Measurements from ENCODE around the gene FLAD1. TPM values are rescaled to one million over a fixed set of nuclear protein-coding genes. Genes with fewer than 3 reads are reported as not detected.
A peak's percentile ranks its signal among the peaks of the same experiment; 100 is the strongest.

The FLAD1 gene
- total RNA-seq, 1 experiment from 2014 or later = 37.9 TPM

DNA sequence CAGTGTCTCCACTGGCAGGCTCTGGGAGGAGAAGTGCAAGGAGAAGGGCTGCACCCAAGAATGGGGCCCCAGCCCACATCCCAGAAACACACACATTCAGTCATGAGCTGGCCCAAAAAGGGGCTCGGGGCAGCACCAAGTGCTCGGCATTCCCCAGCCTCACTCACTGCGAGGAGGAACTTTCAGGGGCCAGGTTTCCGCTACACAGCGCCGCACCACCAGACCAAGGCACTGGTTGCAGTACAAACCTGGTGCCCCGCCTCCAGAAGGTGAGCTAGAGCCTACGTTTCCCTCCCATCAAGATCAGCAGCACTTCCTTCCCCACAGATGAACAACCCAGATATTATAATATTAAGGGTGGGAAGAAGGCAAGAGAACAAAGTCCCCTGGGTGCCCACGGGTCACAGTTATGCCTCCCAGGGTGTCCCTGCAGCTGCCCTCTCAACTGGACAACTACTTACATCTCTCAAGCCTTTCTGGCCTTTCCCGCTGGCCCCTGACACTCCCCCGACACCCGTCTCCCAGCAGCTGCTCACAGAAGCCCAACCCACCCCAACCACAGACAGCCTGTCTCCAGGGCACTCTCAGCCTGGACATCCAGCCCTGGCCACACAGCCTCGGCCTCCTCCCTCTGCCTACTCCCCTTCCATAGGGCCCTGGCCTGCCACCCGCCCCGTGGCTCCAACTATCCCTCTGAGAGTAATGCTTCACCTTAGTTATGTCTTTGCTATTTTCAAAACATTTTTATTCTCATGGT lies 31.1 kb upstream of the FLAD1 start:
- DNase-seq (ENCODE audit: low spot score) = no peak

DNA sequence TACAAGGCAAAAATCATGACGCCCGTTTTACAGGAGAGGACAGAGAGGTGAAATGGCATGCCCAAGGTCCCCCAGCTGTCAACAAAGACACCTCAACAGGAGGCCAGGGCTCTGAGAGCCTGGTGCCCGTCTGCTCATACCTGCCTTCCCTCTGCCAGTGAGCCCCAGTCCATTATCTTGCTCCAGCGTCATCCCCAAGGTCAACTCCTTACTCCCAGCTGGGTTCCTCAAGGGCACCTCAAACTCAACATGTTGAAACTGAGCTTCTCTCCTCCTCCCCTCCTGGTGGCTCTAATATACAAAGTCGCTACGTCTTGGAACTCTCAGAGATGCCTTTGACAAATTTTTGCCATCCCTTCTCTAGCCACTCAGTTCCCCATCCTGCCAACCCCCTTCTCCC lies 30.5 kb upstream of the FLAD1 start:
- no peak for DNase-seq (ENCODE audit: low spot score)

DNA sequence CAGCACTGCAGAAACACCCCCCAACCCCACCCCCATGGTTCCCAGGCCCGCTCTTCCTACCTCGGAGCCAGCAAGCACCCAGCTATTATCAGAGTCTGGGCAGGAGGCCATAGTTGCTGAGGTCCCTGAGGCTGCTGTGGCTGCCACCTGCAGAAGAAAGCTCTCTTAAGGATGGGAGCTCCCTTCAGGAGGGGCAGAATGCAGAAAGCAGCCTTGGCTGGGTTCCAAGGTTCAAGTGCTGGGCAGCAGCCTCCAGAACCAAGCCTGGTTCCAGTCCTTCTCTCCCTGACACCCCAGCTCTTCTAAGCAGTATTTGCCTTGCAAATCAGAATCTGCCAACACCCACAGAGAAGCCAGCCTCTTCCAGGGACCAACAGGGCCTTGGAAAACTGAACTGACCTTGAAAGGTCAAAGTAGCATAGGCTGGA lies 29.5 kb upstream of the FLAD1 start:
- no peak for DNase-seq (ENCODE audit: low spot score)

DNA sequence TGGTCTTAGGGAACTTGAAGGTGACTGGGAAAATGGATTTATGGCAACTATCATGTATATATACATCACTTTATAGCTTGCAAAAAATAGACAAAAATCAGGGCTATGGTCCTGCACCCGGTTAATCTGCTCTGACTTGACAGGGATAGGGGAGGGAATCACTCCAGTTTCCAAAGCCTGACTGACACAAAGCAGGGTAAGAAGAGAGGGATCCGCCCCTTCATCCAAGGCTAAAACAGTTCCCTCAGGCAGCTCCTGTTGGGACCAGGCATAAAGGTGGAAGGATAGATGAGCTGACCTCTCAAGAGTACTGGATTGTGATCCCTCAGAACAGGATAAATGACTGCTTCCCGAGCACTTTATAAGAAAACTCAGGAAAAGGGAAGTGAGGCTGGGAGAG lies 28.6 kb upstream of the FLAD1 start:
- DNase-seq (ENCODE audit: low spot score) = no peak

DNA sequence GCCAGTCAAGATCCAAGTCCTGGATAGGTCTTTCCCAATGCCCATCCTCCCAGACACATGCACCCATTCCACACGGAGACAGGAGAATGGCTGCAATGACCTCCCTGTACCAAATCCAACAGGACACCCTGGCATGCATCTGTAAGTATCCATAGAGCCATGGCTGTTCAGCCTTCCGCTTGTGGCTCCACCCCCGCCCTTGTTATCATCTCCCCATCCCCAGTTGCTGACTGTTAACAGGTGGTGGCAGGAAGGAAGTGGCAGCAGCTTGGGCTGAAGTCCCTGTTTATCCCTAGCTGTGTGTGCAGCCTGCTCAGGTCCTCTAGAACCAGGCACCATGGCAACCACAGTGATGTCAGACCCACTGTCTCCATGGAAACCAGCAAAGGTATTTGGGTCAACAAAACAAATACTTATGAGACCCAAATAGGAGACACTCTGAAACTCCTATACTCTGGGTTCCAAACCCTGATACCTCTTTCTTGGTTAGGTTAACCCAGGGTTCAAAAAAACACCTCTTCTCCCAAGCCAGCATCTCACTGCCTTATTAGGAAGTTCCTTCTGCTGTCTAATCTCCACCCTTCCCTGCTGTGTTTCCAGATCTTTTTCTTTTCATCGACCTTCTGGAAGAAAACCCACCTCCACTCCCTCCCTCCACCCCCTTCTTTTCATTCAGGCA lies 28.0 kb upstream of the FLAD1 start:
- DNase-seq (ENCODE audit: low spot score) = peak; percentile 46

DNA sequence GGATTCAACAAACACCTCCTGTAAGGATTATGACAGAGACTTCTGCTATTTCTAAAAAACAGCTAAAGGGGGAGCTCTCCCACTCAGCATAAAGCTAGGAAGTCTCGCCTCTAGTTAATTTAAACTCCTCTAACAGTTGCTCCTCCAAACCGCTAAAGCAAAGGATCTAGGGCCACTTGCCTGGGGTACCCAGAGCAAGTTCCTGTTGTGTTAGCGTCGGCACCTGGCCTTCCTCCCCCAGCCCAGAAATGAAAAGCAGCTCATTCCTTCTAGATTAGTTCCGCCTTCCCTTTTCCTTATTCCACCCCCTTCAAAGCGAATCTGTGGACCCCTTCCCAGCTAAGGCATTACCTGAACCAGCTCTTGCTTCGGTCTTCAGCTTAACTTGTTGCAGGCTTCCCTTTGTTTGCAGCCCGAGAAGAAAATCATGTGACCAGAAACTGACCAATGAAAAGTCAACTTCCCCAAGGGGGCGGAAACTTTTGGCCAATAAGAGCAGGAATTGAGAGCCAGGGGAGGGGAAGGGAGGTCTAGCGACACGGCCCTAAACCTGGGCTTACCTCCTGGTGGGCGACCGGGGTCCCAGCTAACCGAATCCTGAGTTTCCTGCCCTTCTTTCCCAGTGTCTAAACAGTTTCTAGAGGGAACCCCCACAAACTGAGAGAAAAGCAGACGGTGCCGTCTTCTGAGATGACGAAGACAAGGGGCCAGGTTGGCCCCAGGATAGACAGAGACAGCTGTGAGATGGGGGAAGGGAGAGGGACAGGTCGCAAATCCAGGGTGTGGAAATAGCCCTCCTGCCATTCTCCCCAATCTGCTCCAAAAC lies 27.2 kb upstream of the FLAD1 start, which contains the start of gene PBXIP1:
TSS of gene PBXIP1 (minus strand) at position 382 of the 826 bp plus-strand sequence. CDS start 2,378 bp downstream, outside the sequence.
- peak; percentile 80 for DNase-seq (ENCODE audit: low spot score)

DNA sequence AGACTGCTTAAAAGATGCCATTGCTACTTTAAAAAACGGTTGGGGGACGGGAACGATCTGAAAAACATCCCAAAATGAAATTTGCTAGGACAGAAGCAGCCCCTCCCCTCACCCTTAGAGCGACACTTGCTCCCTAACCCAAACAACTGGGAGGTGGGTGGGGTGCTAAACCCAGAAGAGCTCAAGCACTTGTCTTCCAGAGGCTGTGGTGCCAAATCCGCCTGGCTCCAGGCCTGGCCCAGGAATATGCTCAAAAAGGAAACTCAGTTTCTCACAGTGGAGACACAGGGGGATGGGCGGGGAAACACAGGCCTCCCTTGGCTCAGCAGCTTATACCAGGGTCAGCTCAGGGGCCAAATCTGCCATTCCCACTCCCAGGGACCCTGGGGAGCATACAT lies 26.6 kb upstream of the FLAD1 start:
- no peak for DNase-seq (ENCODE audit: low spot score)

DNA sequence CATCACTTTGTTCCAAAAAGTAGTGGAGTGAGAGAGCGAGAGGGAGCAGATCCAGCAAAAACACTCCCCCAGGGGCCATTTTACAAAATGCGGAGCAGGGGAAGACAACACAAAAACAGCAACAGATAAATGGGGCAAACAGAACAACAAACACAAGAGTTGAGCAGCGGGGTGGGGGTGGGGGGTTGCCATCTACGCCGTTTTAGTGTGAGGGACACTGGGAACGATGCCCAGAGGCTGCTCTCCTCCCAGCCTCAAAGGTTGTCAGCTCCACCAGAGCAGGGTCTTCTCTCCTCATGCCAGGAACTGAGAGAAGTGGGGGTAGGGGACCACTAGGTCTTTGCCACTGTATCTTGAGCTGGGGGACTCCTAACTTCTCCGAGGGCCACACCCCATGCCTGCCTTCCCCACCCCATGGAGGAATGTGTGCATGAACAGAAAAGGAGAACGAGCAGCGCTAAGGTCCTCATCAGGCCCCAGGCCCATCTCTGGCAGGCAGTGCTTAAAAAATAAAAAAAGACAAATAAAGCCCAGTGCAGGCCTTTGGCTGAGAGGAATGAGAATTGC lies 26.0 kb upstream of the FLAD1 start:
- no peak for DNase-seq (ENCODE audit: low spot score)

DNA sequence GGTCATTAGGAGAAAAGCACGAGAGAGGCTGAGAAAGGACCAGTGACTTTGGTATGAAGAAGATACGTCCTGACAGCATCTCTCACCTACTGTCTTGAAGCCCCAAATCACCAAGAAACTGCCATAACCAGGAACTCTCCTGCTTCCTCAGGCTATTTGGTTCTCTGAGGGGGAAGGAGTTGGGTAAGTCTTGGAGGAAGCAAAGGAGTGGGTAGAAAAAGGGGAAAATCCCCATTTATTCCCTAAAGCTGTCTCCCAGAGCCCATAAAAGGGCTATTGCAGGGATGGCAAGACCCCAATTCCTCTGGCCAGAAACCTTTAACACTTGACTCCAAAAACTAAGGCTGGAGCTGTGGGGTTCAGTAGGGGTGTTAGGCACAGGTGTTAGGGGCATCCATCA lies 25.1 kb upstream of the FLAD1 start:
- no peak for DNase-seq (ENCODE audit: low spot score)

DNA sequence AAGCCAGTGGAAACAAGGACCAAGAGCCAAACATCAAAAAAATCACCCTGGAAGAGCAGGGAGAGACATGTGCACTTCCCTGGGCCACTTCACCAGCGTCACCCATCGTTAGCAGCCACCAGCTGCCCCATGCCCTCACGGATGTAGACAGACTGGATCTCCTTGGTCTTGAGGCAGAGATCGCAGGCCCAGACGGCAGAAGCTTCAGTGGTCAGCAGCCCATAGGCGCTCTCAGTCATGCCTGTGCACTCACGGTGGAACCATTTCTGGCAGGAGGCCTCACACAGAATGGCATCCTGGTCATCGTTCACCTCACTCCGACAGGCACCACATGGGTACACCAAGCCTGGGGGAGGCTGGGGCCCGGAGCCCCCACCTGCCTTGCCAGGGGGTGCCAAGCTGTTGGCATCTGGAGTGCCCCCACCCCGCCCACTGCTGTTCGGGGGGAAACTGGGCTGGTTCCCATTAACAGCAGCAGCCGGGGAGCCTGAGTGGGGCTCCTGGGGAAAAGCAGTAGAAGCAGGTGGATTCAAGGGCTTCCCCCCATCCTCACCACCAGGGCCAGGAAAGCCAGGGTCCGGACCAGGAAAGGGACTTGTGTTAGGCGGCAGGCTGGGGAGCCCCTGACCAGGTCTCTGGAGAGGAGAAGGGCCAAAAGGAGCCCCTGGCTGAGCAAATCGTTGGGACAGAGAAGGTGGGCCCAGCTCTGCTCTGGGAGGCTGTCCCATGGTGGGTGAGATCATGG lies 24.3 kb upstream of the FLAD1 start:
- no peak for DNase-seq (ENCODE audit: low spot score)

DNA sequence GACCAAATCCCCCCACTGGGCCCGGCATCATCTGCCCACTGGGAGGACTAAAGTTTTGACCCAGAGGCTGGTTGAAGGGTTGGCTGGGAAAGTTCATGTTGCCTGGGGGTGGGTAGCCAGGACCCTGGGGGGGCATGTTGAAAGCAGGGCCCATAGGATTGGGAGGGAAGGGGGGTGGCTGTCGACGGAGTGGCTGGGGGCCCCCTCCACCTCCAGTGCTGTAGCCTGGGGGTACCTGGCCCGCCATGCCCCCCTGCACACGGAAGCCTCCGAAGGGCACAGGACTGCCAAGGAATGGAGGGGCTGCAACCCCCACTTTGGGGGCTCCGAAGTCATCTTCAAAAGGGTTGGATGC lies 23.7 kb upstream of the FLAD1 start:
- no peak for DNase-seq (ENCODE audit: low spot score)

DNA sequence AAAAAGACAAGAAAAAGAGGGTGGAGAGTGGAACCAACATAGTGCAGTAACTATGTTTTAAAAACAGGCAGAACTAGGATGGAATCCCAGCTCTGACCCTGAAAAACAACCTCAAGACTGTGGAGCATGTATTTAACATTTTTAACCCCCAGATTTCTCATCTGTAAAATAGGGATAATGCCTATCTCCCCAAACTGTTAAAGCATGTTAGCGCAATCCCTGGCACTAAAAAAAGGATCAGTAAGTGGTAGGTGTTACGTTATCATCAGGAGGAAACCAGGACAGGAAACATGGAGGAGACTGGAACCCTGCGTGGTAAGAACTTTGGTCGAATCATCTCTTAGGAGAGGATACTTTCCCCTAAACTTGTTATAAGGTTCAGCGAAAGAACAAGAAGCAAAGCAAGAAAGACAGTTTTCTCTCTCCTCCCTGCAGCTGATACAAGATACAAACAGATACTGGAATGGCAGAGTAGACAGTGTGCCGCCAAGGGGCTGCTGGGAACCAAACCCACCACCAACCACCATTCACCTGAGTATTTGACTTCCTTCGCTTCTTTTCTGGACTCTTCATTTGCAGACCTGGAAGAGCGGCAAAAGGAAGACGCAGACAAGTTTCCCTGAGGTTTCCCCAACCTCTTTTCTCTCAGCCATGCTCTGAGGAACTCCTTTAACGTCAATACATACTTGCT lies 22.6 kb upstream of the FLAD1 start:
- DNase-seq (ENCODE audit: low spot score) = no peak

DNA sequence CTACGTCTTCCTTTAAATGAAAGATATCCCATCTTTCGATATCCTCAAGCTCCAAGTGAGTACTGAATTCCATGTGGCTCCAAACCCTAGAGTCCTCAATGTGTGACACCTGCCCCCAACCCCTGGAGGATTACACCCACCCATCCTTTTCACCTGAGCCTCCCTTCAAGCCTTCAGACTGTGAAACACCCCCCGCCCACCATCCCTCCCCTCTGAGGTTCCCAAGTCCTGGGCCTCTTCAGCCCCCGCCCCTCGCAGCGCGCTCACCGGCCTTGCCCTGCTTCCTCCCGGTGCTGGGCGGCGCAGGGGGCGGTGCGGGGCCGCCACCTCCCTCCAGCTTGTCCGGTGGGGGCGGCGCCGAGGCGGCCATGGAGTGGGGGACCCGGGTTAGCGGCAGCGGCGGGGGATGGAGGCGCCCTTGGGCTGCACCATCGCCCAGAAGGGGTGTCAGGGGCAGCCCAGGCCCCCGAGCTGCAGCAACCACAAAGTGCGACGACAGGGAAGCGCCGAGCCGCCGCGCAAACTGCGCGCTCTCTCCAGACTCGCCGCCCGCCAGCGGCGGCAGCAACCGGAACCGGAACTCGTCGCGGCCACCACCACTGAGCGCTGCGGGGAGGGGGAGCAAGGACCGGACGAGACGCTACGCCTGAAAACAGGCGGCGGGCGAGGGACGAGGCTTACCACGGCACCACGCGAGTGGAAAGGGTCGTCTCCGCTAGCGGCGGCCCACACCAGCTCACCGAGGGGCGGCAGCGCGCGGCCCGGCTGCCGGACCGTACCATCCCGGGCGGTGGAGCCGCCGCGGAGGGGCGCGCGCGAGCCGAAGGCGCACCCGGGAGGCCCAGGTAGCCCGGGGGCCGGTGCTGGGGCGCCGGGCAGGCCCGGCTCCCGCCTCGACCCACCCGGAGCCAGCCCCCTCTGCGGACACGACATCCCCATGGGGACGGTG lies 21.7 kb upstream of the FLAD1 start, which contains the start of gene PYGO2:
TSS of gene PYGO2 (minus strand) at position 576 of the 949 bp plus-strand sequence. CDS start at position 370, 206 bp downstream.
- peak; percentile 66 for DNase-seq (ENCODE audit: low spot score)

DNA sequence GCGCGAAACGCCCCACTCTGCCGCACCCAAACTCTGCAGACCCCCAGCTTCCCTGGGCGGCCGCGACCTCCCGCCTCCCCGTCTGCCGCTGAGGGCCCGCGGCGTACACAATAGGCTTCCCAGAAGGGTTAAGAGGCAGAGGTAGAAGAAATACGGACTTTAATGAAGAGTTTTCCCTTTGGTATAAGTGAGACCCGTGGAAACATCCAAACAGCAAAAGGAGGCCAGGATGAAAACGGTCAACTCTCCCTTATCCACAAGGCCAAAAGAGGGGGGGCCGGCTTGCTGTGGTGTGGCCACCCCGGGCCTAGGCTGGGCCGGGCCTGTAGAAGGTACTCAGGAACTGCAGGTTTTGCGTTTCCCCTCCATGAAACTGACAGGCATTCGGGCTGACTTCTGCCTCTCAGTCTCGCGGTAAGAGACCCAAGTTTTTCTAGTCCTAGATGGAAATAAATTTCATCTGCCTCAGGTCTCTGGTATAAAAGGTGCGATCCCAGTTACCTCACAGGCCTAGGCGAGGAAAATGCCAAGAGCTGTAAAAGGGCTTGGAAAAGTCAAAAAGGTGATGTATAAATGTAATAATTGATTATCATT lies 20.9 kb upstream of the FLAD1 start:
- no peak for DNase-seq (ENCODE audit: low spot score)

DNA sequence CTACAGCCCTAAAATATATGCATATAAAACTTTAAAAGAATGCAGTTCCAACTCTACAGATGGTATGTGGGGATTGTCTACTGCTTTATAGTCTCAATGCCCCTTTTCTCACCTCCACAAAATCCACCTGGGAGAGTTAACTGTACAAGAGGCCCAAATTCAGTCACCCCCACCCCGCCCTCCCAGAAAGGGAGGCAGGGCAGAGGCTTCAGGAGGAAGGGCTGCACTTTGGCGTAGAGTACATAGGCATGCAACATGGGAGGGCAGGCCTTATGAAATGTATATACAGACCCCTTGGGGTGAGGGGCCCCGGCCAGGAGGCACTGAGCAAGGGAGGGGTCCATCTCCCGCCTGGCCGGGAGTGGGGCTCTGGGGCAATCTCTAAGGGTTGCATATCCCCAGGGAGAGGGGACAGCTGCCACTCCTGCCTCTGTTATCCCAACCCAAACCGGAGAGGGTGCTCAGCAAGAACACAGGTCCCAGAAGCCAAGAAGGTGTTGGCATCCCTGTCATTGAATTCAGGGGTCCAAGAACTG lies 20.3 kb upstream of the FLAD1 start:
- no peak for DNase-seq (ENCODE audit: low spot score)

DNA sequence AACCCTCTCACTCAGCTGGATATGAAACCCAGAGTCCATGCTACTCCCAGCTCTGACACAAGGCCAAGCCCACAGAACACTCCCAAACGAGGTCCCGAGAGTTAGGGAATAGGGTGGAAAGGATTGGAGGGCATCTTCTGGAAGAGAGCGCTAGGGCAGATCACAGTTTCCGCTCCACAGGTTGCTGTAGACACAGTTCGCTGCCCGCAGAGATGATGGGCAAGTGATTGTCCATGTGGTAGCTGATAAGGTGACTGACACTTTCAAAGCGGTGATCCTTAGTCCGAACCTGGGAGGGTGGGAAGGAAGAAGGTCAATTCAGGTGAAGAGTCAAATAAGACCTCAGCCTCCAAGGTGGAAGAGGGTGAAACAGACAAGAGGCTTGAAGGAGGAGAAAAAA lies 19.5 kb upstream of the FLAD1 start:
- DNase-seq (ENCODE audit: low spot score) = no peak

DNA sequence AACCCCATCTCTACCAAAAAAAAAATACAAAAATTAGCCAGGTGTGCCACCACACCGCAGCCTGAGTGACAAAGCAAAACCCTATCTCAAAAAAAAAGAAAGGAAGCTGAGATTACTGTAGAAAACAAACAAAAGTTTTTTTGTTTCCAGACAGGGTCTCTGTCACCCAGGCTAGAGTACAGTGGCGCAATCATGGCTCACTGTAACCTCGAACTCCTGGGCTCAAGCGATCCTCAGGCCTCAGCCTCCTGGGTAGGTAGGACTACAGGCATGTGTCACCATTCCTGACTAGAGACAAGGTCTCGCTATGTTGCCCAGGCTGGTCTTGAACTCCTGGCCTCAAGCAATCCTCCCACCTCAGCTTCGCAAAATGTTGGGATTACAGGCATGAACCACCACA lies 18.8 kb upstream of the FLAD1 start:
- DNase-seq (ENCODE audit: low spot score) = no peak

DNA sequence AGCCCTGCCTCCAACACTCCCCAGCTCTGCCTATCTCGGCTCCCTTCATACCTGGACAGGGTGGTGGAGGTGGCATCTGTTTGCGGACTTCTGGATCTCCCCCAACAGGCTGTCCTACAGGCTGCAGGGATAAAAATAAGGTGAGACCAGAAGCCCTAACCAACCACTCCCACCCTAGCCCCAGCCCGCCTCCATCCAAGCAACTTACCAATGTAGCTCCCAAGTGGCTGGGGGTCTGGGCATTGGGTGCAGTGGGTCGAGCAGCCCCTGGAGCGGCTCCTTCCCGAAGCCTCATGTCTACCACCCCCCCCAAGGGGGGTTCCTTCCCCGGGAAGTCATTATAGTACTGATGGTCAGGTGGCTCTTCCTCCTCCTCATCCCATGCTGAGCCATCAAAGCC lies 17.0 kb upstream of the FLAD1 start:
- DNase-seq (ENCODE audit: low spot score) = no peak
